HG03378 (cell line): Measurements from ENCODE around the gene NDST1.

Experiments
- ATAC-seq: cut with Tn5 transposase; IDR thresholded peaks from one replicate; pipeline ENCODE4 v1.9.1; 2021; ENCODE audit warnings: mild to moderate bottlenecking, moderate library complexity; ENCODE audit not compliant: unreplicated experiment

The NDST1 gene

DNA sequence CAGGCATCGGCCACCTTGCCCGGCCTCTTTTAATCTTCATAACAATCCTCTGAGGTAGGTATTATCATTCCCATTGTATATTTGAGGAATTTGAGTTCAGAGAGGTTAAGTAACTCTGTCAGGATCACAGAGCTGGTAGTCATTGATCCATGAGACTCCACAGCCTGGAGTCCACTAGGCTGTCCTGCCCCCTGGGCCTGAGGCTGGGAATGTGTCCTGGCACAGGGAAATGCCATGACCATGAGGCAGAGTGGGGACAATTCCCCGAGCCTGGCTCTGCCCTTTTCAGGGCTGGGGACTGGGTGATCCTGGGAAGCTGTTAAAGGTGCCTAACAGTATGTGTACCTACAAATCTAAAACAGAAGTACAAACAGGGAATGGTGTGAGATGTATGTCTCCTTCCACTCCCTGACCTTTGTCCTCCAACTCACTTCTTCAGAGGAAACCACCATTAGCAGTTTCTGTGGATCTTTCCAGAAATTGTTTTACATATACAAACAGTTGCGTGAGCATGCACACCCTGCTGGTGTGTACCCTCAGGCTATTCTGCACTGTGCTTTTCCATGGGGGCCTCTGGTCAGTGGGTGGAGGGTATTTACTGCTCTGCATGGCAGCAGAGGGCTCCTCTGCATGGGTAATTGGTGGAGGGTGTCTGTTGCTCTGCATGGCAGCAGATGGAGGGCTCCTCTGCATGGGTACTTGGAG is 53.8 kb downstream of the NDST1 start:
- ATAC-seq, result no peak

DNA sequence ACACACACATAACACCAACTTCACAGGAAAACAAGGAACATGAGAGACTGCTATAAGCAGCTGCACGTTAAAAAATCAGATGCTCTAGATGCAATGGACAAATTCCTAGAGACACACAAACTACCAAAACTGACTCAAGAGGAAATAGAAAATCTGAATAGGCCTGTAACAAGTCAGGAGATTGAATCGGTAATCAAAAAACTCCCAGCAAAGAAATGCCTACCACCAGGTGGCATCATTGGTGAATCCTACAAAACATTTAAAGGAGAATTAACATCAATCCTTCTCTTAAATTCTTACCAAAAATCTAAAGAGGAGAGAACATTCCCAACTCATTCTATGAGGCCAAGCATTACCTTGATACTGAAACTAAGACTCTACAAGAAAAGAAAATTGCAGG is 54.9 kb downstream of the NDST1 start:
- no peak for ATAC-seq

DNA sequence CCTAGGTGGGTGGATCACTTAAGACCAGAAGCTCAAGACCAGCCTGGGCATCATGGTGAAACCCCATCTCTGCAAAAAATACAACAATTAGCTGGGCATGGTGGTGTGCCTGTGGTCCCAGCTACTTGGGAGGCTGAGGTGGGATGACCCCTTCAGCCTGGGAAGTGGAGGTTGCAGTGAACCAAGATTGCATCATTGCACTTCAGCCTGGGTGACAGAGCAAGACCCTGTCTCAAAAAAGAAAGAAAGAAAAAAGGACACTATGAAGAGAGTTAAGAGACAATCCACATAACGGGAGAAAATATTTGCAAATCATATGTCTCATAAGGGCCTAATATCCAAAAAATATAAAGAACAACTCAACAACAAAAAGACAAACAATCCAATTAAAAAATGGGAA is 57.9 kb downstream of the NDST1 start:
- ATAC-seq, result no peak

DNA sequence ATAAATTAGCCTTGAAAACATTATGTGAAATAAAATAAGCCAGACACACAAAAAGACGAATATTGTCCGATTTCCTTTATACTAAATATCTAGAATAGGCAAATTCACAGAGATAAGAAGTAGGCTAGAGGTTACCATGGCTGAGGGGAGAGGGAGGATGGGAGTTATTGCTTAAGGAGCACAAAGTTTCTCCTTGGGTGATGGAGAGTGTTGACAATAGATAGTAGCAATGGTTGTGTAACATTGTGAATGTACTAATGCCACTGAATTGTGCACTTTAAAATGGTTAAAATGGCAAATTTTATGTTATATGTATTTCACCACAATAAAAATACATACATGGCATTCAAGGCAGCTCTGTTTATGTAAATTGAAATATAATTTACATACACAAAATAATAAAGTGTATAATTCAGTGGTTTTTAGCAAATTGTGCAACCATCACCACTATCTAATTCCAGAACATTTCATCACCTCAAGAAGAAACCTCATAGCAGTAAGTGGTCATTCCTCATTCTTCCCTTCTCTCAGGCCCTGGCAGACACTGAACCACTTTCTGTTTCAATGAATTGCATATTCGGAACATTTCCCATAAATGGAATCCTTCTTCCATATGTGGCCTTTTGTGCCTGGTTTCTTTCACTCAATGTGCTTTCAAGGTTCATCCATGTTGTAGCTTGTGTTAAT is 59.2 kb downstream of the NDST1 start:
- ATAC-seq, result no peak

DNA sequence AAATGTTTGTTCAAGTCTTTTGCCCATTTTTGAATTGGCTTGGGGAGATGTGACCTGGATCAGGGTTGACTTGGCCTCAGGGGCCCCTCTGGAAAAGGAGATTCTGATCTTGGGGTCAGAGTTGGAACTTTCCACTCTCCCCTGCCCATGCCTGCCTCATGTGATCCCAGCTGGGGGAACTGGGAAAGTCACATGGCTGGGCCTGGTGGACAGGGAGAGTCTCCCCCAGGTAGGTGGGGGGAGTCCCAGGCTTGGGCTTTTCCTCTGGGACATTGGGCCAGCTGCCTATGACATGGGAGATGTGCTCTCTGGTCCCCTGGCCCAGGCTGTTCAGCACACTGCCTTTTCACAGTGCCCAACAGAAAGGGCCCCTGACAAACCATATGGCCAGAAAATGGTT is 60.7 kb downstream of the NDST1 start:
- no peak for ATAC-seq

DNA sequence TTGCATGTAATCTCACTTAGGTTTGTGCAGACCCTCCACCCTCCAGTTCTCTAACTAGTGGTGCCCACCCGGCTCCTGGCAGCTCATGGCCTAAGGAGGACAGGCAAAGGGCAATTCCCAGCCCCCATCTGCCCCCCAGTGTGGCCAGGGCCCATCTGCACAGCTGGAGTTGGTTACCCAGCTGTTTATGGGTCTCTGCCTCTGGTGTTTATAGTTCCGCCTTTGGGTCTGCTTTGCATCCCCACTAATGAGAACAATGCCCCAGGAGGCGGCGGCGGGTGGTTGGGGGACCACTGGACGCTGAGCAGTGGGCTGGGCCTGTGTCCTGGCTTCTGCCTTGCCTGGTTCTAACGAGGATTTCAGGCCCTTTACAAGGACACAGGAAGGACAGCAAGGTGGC is 62.4 kb downstream of the NDST1 start:
- no peak for ATAC-seq

DNA sequence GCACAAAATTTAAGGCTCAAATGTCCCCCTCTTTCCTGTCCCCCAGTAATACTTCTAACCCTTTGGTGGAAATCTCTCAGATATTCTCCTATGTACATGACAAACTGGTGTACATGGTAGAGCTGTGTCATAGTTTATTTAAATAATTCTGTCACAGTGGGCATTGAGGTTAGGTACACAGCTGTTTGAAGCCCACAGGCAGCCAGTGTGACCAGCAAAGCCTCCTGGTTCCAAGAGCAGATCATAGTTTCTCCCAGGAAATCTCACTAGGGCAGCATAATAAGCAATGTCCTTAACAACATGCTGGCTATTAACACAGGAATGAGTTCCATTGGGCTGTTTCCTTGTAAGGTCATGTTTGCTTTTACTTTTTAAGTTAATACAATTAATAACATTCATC is 63.9 kb downstream of the NDST1 start:
- ATAC-seq, result no peak

DNA sequence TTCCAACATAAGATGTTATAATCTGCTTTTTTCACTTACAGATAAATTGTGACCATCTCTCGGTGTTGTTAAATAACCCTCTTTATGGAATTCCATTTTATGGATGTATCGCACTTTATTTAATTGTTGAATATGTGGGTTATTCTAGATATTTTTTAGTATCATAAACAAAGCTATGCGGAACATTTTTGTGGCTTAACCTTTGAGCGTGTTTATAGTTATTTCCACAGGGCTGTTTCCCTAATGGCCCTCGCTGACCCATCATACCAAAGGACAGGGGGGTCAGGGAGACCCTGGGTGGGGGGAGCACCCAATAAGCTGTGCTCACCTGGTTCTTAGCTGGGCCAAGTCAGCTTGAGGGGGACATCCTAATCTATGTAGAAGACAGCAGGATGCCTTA is 65.3 kb downstream of the NDST1 start:
- ATAC-seq, result no peak

DNA sequence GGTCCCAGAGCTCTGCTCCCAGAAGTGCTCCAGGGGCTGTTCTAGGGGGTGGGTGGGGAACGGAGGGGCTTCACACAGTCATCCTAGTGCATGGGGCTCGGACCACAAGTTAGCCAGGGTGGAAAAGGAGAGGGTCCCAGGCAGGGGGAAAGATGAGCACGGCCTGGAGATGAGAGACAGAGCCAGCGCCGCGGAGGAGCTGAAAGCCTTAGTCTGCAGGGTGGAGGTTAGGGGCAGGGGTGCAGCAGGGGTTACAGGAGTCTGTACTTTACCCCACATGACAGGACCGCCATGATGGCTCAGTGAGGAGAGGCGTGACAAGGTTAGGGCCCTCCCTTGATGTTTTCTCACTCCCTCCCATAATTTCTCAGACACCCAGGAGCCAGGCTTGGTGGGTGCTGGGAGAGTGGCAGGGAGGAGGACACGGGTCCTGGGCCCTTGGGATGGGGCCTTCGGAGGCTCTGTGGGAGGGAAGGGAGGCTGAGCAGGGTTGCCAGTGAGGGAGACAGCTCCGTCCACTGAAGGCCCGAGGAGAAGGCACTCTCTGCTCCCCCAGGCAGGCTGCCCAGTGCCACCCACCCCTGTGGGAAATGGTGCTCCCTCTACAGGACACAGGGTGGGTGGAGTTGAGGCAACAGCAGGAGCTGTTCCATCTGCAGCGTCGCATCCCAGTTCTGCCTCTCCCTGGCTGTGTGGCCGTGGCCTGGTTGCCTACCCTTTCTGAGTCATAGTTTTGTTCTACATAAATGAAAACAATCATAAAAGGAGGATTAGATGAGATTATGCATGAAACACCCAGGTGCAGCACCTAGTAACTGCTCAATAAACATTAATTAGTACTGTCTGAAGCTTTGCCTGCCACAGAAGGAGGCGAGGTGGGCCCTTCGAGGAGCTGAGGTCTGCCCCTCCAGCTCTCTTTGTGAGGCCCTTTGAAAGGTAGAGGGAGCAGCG is 66.2 kb downstream of the NDST1 start:
- ATAC-seq, result no peak

DNA sequence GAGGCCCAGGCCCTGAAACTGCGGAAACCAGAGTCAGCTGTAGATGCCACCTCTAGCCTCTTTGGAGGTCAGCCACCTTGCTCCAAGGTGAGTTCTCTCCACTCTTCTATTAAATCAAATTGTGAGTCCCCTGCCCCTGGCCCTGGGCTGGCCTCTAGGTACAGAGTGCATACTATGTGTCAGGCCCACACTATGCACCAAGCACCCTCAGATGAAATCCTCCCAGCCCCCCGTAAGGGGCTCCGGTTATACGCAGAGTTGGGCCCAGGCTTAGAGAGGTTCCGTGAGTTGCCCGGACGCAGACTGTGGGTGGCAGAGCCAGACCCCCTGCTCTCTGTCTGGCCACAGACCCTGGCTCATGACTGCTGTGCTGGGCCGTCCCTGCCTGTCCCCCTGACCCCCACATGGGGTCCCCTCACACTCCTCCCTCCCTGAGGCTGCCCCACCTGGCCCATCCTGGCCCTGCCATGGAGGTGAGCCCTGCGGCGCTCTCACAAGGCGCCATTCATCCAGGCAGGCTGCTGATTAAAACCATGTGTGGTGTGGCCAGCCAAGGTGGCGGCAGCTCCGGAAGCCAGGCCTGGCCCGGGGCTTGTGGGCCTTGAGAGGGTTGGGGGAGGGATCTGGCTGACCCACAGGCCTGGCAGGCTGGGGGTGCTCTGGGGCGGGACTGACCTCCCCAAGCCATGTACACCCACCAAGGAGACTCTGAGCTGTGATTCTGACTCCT is 67.1 kb downstream of the NDST1 start:
- ATAC-seq, result no peak

DNA sequence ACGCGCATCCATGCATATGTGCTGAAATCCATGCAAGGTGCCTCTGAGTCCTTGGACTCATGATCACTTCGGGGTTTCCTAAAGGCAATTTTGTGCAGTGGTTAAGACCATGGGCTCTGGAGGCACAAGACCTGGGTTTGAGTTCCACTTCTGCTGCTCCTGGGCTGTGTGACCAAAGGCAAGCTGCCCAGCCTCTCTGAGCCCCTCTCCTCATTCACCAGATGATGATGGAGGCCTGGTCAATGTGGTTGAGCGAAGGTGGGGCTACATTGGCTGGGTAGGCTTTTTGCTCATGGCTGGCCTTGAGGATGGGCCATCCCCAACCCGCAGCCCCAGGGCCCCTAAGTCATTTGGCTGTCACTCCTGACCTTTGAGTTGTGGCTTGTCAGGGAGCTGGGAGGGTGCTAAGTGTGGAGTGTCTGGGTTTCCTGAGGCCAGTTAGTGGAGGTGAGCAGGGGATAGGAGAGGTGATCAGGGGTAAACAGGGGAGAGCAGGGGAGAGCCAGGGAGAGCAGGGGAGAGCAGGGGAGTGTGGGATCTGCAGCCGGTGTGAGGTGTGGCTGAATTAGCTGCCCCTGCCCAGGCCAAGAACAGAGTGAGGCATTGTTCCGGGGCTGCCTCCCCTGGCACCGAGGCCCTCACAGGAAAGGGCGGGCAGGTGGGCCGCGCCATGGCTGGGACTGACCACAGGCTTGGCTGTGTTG is 68.0 kb downstream of the NDST1 start:
- no peak for ATAC-seq

DNA sequence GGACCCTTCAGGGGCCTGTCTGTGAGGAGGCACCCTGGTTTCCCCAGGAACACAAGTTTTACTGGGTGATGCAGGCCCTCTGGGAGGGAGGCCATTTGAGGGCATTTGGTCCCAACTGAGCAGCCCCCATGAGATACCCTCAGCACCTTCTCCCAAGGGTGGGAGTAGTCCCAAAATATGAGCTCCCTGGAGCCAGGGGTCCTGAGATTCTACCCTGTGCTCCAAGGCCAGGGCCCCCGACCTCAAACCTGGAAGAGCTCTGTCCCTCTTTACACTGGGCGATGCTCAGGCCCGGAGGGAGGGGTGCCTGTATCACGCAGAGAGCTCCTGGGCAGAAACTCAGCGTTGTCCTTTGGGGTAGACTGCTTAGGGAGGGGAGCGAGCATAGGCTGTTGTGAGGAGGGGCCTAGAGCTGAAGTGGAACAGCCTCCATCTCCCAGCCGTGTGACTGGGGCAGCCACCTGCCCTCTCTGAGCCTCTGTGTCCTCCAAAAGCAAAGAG is 68.6 kb downstream of the NDST1 start:
- ATAC-seq, result no peak

DNA sequence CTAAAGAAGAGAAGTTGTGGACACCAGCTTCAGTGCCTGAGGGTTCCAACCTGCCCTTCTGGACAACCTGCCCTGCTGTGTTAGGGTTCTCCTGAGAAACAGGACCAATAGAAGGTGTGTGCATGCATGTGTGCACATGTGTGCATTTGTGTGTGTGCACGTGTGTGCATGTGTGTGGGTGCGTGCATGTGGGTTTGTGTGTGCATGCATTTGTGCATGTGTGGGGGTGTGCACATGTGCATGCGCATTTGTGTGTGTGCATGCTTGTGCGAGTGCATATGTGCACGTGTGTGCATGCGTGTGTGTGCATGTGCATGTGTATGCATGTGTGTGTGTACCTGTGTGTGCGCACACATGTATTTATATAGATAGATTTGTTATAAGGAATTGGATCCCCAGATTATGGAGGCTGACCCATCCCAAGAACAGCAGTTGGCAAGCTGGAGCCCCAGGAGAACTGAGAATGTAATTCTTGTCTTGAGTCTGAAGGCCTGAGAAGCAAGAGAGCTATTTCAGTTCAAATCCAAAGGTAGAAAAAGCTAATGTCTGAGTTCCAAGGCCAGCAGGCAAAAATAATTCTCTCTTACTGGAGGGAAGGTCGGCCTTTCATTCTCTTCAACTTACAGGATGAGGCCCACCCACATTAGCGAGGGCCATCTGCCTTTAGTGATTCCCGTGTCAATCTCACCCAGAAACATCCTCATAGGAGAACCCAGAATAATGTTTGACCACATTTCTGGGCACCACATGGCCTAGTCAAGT is 69.6 kb downstream of the NDST1 start:
- ATAC-seq, result no peak

DNA sequence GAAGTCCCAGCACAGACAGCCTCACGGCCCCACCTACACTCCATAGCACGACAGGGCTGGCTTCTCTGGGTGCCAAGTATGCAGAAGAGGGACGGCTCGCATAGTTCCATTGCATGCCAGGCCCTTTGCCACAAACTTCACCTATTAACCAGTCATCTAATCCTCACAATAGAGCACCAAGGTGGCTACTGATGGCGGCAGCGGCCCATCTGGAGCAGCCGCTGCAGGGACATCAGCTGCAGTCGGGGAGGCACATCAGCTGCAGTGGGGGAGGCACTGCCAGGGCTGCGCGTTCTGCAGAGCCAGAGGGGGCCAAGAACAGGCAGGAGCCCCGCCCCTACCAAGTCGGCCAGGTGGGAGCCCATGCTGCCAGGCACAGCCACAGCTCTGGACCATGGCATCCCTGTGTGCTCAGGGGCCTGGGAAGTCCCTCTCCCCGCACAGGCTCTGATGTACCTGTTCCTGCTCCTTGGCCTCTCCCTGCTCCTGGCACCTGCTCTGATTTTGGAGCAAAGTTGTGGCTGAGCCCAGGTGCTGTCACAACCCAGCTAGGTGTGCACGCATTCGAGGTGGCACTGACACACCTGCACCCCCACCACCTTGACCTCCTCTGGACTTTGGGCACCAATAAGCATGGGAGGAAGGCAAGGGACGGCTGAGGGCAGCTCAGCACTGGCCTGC is 71.0 kb downstream of the NDST1 start:
- ATAC-seq, result no peak

DNA sequence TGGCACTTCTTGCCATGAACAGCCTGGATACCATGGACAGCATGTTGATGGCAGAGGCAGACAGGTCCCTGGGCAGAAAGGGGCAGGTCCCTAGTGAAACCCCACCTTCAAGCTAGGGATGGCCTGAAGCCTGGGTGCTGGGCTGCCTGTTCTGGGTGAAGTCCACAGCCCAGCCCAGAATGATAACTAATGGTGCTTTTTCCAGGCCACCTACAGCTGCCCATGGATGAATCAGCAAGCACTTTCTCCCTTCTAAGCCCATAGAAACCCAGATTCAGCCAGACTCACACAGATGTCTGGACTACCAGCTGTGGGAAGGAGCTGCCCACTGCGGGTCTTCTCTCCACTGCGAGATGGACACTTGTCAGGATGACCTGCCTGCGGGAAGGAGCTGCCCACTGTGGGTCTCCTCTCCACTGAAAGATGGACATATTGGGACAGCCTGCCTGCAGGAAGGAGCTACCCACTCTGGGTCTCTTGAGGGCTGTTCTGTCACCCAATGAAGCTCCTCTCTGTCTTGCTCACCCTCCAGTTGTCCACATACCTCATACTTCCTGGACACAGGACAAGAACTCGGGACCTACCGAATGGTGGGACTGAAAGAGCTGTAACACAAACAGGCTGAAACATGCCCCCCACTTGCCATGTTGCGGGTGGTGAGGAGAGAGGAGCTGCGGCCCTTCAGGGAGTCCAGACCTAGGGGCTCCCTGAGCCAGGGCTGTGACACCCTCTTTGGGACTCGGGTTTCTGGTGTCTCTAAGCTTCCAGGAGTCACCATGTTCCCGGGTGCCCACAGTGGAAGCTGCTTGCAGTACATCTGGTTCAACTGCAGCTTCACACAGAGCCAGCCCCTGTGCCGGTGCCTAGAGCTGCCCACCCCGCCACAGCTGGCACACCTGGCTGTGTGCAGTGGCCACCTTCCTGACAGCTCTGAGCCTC is 71.8 kb downstream of the NDST1 start:
- no peak for ATAC-seq

DNA sequence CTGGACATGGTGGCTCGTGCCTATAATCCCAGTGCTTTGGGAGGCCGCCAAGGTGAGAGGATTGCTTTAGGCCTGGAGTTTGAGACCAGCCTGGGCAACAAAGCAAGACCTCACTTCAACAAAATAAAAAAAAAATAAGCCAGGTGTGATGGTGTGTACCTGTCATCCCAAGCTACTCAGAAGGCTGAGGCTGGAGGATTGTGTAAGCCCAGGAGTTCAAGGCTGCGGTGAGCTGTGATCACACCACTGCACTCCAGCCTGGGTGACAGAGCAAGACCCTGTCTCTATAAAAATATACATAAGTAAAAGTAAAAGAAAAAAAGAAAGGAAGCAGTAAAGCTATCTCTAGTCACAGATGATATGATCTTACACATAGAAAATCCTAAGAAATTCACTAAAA is 73.0 kb downstream of the NDST1 start:
- no peak for ATAC-seq

DNA sequence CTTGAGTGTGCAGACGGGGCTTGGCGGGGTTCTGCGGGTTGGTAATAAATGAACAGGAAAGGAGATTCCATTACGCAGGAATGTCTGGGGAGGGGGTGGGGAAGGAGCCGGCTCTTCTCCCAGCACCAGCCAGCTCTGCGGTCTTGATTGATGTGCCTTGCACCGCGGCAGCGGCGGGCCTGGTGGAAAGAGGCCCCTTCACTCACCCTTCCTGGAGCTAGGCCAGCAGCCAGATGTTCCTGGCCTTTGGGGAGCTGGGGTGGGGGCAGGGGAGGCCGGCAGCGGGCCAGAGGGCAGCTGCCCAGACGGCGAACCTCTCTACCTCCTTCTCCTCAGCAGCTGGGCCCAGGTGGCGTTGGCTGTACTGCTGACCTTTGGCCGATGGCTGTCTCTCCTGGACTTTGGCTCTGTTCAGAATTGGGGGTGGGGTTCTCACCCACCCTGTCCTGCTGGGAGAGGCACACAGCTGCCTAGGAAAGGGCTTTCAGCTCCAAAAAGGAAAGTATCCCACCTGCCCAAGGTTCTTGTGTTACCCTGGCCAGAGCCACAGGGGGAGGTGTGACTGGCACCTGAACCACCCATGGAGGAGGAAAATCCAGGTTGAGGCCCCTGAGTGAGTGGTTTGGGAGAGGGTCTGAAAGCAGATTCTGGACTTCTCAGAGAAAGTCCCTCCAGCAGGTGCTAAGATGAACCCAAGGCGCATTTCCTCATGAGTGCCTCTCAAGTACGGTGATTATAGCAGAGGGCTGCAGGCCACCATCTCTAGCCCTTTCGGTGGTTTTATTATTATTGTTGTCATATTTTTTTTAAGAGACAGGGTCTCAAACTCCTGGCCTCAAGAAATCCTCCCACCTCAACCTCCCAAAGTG is 74.5 kb downstream of the NDST1 start:
- ATAC-seq, result no peak
